ENCODE results near the gene WDR7.
"Not testable (repeated sequence)": the region's sequence is repeated elsewhere in the genome, so short reads cannot be mapped to it uniquely, and the experiment has no call there.

The WDR7 gene

DNA sequence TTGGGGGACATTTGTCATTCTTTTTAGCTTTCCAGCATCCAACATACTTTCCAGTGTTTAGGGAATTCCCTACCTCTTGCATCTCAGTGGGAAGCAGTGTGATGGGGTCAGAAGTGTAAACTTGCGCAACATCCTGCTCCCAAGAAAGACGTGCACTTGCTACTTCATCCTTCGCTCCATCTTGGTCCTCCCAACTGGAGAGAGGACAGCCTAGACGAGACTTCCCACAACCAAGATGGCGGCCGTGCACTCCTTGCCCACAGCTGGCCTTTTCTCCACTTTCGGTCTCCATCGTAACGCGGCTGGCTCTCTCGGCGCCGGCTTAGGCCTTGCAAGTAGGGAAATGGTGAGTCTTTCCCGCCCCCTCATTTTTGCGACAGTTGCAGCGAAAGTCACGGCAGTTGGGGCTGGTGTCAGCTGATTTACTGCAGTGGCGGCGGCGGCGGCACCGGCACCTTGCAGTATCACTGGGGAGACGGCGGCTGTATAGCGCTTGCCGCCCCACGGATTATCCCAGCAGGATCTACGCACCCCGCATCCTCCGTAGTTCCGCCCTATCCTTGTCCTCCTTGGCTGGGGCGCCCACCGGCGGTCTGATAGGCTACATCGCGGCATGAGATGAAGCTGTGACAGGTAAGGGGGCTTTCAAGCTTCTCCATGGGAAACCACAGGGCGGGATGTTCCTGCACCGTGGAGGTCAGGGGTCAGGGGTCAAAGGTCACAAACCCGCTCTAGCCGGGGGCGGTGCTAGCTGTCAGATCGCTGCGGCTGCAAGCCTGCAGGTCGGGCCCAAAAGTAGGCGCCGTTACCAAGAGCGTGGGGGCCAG, at the start of gene WDR7:
Gene WDR7 (plus strand): TSS at position 416 of the 827 bp plus-strand sequence. CDS start 21,157 bp downstream, outside the sequence.
- DNase-seq: peak; percentile 98

DNA sequence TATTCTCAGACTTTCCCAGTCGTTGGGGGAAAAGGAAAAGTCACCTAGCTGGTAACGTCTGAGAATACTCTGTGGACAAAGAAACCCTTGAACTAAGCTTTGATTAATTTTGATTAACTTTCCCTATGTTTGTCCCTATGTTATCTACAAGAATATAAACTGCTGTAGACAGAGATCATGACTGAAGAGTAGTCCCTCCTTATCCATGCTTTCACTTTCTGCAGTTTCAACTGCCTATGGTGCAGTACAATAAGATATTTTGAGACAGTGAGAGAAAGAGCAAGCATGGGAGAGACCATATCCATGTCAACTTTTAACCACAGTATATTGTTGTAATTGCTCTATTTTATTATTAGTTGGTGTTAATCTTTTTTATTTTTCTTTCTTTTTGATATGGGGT, 44.5 kb upstream of the WDR7 start:
- no peak for DNase-seq

DNA sequence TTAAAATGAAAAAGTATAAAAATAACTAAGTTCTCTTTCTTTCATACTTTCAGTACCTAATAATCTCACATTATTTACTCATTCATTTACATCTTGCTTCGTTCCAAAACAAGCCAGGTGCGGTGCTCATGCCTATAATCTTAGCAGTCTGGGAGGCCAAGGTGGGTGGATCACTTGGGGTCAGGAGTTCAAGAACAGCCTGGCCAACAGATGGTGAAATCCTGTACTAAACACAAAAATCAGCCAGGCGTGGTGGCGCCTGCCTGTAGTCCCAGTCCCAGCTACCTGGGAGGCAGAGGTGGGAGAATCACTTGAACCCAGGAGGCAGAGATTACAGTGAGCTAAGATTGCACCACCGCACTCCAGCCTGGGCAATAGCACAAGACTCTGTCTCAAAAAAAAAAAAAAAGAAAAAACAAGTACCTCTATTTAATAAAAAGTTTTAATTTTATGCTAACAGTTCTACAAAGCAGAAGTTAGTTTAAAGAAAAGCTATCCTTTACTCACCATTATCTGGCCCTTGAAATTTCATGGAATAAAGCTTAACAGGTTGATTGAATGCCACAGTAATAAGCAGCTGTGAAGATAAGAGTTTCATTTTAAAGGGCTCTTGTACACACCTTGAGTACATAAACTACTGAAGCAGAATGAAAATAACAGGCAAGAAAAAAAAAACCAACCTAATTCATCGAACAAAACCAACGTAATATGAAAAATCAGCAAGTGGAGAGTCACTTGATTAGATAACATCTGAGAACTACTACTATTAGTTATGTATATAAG, 35.2 kb upstream of the WDR7 start:
- no peak for DNase-seq

DNA sequence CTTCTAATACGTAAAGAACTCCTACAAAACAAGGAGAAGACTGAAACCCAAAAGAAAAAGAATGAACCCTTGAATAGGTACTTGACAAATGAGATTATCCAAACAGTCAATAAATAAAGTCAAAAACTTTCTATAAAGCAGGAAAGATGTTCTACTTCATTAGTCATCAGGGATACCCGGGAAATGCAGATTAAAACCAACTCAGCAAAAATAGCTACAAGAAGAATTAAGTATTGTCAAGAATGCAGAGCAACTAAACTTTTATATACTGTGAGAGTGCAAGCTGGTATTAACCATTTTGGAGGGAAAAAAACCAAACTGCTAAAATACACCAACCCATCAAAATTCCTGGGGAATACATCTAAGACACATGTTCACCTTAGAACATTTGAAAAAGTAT, 23.2 kb upstream of the WDR7 start:
- DNase-seq: no peak

DNA sequence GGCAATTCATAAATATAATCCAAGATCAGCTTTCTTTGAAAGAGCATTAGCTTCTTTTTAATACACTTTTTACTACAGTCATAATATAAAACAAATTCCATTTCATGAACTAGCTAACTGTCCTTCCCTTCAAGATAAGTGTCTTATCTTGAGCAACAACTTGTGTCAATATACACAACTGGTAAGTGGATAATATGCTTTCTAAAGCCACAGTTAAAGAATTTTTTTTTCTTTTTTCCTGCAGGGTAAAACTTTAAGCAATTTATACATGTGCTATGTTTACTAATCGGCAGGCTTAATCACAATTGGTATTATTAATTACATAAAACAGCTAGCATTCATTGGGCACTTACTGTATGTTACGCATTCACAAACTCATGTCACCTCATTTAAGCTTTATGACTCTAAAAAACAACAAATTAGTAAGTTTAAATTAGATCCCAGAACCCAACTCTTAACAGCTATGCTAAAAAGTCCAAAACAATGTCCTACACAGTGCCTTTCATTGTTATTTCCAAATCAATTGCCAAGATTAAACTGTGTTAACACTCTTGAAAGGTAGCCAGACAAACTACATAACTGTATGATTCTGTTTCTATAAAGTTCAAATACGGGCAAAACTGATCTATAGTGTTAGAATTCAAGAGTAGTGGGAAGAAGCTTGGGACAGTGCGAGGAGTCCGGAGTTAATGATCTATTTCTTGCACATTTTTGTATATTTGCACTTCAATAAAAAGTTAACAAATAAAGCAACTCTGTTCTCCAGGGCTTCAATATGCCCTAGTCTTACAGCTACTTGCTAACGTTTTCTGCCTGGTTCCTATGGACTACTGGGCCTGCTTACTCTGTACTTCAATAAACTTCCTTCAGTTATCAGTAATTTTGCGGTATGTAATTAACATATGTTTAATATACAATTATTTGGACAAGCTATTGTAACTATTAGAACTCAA, 18.8 kb upstream of the WDR7 start:
- DNase-seq: no peak

DNA sequence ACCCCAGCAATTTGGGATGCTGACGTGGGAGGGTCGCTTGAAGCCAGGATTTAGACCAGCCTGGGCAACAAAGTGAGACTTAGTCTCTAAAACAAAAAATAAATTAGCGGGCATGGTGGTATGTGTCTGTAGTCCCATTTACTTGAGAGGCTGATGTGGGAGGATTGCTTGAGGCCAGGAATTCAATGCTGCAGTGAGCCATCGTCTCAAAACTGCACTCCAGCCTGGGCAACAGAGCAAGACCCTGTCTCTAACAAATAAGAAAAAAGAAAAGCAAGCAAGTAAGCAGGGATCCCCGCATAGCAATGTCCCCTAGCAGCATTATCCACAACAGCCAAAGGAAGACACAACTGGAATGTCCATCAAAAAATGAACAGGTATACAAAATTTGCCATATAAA, 16.2 kb upstream of the WDR7 start:
- no peak for DNase-seq

DNA sequence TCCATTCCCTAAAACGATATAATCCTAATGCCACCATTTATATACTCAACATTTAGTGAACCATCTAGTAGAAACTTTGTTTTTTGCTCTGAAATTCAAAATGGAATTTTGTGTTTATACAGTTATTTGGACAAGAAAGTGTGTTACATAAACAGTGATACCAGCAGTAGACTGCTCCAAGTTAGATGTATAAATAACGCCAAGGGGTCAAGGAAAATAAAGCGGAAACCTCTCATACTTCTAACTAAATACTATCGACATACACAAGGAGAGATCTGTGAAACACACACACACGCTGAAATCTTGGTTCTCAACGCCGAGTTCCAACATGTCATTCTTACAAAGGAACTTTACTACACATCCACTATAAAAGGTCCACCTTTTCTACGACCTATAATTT, 14.0 kb upstream of the WDR7 start:
- DNase-seq: no peak

DNA sequence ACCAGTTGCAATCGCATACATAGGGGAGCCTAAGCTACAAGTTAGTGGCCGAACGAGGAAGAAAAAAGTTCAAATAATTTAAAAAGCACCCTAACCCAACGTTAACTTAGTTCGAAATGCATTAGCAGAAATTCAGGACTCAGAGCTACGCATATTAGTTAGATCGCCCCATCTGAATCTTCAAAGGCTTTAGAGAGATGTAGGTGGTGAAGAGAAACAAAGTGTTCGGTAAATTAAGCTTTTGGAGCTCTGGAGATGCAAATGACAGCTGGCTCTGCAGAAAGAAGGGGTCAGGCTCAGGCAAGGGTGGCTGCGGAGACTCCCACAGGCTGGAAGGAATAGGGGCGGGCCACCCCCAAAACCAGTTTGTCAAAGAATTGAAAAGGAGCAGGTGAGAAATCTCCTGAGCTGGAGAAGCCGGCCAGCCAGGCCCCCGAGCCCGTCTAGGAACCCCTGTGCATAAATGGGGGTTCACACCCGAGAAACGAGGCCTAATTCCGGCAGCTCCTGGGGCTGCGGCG, 13.4 kb upstream of the WDR7 start:
- no peak for DNase-seq

DNA sequence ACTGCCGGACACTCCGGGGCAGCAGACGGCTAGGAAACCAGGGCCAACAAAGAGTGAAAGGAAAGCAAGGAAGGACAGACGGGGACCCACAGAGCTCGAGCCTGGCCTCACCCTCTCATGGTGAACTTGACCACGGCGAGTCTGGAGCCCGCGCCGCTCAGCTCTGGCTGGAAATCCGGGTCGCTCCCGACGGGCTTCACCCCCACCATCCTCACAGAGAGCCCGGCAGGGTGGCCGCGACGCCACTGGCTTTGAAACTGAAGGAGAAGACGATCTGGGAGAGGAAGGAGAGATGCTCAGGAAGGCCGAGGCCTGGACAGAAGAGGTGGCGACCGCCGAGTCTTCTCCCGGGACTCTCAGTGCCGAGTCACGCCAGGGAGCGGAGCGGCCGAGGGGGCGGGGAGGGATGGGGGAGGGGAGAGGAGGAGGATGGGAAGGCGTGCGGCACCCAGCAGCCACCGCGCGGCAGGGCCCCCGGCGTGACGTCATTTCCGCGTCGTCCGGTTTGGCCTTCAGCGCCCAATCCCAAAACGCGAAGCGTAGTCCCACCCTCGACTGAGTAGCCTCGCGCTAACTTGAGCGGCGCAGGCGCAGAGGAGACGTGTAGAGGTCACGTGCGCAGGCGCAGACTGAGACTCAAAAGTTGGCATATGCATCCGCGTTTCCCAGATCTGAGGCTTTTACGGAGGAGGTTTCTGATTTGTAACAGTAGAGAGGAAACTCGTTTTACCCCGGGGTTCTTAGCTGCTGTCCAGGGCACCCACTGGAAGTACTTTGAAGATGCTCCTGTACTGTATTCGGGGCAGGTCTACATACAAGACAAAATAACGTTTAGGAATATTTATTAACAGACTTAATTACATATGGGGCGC, 12.7 kb upstream of the WDR7 start, which contains the start of gene TXNL1:
Gene TXNL1 (minus strand): TSS at position 361 of the 872 bp plus-strand sequence. CDS start 152 bp downstream, at position 209.
- peak; percentile 98 for DNase-seq

DNA sequence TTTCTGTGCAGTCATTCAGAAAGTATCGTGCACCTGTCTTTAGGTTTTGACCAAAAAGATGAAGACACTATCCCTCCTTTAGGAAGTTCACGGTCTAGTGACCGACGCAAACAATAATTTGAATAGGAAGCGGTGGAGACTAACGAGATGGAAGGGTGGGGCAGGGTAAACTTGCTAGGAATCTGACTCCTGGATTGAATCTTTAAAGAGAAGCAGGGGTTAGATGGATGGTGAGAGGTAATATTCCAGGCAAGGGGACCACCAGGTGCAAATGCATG, 12.1 kb upstream of the WDR7 start:
- no peak for DNase-seq

DNA sequence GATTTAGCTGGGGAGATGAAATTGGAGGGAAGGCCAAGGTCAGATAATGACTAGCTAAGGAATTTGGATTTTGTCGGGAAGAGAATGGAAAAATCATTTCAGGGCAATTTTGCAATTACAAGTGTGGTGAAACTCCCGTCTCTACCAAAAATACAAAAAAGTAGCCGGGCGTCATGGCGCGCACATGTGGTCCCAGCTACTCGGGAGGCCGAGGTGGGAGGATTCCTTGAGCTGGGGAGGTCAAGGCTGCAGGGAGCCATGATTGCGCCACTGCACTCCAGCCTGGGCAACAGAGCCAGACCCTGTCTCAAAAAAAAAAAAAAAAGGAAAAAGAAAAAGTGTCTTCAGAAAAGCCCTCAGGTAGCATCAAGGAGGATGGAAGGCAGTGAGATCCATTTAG, 11.6 kb upstream of the WDR7 start:
- DNase-seq: no peak

DNA sequence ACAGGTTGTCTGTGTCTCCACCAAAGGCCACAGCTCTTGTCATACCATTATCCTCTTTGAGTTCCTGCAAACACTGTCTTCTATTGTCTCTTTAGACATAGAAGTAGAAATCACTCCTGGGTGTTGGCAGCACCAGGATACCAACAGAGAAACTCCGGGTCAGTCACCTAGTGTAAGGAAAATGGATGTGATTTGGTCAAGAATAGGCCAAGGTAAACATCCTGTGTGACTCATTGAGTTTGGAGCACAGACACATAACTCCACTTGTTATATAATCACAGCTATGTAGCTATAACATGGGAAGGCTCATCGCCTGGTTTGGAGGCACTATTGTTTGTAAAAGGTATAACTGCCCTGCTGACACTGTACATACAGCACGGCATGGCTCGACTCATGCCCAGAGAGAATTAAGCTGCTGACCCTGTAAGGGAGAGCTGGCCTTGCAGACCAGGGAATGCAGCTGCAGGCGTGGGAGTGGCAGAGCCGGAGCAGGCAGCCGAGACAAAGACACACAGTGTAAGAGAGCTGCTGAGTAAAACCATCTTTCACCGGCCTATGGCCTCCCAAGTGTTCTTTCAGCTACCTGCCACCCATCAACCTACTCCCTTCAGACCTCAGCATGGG, 9.3 kb upstream of the WDR7 start:
- DNase-seq: no peak

DNA sequence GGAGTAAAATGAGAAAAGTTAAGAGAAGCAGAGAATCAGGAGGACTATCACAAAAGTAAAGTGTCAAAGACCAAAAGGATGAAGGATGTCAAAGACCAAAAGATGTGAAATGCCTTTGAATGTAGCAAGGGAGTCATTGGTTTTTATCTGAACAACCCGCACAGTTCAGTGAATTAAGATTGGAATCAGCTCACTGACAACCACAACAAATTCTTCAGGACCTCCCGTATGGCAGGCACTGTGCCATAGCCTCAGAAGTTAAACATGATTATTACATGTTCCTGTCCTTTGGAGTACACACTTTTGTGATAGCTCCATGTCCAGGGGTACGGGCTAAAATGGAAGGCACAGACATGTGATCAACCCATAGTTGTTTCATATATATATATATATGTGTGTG, 7.8 kb upstream of the WDR7 start:
- no peak for DNase-seq

DNA sequence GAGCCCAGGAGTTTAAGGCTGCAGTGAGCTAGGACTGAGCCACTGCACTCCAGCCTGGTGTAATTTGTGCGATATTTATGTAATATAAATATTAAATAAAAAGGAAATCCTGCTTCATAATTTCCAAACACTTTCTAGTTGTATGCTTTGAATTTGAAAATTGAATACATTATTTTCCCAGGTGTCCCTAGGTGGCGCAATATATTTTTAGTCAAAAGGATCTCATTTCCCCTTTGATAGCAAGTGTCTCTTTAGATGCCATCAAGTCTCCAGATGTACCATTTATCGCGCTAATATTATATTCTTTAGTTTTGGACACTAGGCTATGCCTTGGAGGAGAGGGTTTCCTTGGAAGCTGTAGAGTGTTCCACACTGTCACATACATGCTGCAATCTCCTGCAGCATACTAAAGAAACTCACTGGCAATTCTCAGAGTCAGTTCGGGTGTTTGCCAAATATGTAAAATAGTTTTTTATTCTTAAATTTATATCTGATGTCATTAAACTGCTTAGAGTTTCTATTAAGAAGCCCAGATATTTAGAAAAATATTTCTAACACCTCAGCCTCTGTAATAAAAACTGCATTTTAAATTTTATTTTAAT, 5.6 kb upstream of the WDR7 start:
- DNase-seq: peak; percentile 58

DNA sequence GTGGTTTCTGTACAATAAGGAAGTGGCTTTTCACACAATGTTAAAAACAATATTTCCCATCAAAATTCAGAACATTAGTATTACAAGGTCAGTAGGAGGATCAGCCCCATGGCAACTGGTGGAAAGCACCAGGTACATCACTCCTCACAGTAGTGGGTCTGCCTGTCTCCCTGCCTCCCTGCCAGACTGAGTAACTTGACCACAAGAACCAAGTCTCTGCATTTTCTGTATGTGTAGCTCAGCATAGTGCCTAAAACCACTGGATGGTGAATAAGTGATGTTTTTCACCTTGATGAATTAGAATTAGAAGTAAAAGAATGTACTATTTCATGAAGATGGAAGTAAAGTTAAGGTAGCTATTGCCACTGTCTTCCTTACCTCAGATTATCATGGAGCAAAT, 4.1 kb upstream of the WDR7 start:
- DNase-seq: peak; percentile 15

DNA sequence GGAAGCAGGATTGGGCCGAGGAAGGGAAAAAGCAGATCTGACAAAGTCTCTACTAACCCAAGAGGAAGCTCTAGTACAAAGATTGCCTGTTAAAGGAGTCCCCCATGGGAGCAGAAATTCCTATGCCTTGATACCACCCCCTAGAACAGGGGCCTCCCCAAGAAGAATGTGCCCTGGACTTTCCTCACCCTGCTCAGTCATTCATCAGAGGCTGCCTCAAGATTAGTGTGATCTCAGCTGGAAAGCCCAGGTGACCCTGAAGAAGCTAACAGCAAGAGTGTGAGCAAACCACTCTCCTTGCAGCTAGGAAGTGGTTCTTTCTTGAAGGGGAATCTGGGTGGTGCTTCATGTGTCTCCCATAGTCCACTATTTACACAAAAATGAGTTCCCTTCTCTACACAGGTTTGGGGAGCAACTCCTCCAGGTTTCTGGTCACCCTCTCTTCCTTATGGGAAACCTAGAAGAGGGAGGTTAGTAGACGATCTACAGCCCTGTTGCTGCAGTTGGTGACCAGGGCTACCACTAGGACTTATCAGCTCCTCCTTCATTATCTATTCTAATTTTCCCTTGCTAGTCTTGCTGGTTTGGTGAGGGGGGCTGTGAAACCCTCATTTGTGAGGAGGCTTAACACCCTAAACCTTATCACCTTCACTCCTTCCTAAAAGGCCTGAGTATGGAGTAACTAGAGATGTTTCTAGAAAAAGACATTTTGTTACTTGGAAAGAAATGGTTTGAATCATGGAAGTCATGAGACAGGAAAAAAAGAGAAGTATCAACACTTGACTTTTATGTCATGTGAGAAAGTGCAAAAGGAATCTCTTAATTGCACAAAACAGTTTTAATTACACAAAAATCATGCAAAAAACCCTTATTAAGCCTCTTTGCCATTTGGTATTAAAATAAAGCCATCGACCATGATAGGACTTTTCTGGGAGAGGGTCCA, 2.9 kb upstream of the WDR7 start:
- no peak for DNase-seq

DNA sequence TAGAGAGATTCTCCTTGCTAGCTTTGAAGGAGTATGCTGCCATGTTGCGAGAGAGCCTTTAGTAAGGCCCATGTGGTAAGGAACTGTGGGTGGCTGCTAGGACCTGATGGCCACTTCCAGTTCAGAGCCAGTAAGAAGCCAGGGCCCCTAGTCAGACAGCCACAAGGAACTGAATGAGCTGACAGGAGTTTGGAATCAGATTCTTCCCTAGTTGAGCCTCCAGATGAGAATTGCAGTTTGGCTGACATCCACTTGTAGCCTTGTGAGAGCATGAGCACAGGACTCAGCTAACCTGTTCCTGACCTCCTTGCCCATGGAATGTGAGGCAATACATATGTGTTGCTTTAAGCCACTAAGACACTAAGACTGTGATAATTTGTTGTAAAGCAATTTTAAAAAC, 1.2 kb upstream of the WDR7 start:
- DNase-seq: no peak

DNA sequence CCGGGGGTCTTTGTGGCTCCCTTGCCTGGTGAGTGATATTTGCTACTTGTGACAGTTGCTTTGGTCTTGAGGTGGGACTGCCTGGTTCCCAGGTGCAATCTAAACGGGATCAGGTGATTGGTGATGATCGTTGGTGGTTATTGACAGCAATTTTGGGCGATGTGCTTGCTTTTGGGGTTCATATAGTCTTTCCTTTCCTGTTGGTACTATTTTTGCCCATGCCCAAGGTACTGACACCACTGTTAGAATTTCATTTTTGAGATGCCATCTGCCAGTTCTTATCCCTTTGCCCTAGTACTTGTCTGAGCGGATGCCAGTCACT, 573 bp downstream of the WDR7 start:
- no peak for DNase-seq

DNA sequence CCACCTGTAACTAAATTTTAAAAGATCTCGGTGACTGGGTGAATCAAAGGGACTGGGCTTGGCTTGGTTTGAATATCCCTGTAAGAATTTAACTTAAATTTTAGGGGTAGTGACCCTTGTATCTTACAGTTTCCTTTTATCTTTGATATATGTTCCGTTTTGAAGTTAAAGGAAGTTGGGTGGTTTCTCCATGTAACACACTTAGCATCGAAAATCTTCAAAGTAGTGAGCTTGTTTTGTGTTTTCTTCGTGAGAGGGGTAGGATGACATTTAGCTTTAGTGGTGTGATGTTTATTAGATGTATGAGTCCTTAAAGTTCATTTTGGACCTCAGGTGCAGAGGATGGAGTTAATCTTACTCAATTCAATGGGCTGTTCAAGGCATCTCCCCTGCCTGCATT, 1.6 kb downstream of the WDR7 start:
- peak; percentile 20 for DNase-seq

DNA sequence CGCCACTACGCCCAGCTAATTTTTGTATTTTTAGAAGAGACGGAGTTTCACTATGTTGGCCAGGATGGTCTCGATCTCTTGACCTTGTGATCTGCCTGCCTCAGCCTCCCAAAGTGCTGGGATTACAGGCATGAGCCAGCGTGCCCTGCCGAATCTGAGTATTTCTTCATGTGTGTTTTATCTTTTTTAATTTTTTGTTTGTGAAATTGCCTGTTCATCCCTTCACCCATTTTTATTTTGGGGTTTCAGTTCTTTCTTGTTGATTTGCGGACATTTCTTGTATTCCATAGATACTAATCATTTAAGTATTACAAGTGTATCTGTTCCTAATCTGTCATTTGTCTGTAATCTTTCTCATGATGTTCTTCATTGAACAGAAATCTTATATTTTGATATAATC, 3.1 kb downstream of the WDR7 start:
- not testable (repeated sequence) for DNase-seq

All from CD4-positive, alpha-beta T cell treated with Interleukin-4 for 4 hours (primary cell).